ENCODE data around the gene NAB1. TPM values are rescaled to one million over a fixed set of nuclear protein-coding genes. Genes with fewer than 3 reads are reported as not detected.

The NAB1 gene
- total RNA-seq, 4 donors from 2014 or later, result 59.2 to 132 (median 78.2) TPM

DNA sequence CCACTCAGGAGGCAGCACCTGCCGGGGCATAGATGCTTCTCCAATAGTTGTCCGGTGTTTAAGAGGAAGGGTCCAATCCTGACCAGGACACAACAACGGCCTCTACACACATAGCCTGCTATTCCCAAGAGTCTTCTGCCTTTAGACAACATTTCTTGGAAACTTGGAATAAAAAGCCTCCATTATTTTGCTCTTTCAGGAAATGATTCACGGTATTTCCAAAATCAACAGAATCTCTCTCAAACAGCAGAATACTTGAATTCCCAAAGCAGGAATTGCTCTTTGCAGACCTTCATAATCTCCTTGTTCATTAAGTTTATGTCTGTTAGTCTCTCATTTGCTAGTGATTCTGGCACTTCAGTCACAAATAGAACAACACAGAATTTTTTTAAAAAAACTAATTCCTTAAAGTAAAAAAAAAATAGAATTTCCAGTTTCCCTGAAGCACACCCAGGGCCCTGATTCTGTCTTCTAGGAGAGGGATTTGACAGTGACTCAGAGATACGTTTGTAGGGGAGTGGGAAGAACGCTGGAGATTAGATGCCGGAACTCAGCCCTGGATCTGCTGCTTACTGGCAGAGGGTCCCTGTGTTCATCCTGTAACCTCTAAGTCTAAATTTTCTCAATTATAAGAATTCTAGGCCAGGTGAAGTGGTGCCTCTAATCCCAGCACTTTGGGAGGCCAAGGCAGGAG lies 74.7 kb downstream of the NAB1 start:
- Histone ChIP-seq H3K9me3 (no peaks in the 10 kb centered on the region), H3K4me3 (no peak overlapping the region), H3K27me3 (no peaks in the 10 kb centered on the region), H3K27ac (no peak overlapping the region), H3K4me1 (no peaks in the 10 kb centered on the region), H3K36me3 (no peaks in the 10 kb centered on the region)
- TF ChIP-seq POLR2A (IDR thresholded peaks at IDR 0.05), result no peak
- TF ChIP-seq, protein P1, sequence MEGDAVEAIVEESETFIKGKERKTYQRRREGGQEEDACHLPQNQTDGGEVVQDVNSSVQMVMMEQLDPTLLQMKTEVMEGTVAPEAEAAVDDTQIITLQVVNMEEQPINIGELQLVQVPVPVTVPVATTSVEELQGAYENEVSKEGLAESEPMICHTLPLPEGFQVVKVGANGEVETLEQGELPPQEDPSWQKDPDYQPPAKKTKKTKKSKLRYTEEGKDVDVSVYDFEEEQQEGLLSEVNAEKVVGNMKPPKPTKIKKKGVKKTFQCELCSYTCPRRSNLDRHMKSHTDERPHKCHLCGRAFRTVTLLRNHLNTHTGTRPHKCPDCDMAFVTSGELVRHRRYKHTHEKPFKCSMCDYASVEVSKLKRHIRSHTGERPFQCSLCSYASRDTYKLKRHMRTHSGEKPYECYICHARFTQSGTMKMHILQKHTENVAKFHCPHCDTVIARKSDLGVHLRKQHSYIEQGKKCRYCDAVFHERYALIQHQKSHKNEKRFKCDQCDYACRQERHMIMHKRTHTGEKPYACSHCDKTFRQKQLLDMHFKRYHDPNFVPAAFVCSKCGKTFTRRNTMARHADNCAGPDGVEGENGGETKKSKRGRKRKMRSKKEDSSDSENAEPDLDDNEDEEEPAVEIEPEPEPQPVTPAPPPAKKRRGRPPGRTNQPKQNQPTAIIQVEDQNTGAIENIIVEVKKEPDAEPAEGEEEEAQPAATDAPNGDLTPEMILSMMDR (IDR thresholded peaks at IDR 0.05), result no peak
- intact Hi-C loops (cut with DNase I; ENCODE audit: low total_unique reads), result no loop called here
- no peak for DNase-seq

DNA sequence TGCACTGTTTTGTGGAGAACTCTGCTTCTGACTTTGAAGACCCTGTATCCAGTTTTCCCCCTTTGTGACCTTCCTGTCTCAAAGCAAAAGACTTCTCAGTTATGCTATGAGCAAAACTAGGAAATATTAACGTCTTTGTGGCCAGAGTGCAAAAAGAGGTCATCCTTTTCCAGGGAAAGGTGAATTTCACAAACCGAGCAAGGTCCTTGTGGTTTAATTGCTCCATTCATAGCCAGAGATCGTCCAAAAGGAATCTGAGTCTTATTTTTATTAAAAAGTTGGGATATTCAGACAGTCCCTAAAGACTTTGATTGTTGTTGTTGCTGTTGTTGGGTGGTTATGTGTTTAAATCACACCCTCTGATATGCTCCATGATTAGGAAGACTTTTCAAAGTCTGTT lies 77.4 kb downstream of the NAB1 start:
- no peak overlapping the region for H3K4me3 ChIP-seq
- no peak for DNase-seq
- no peaks in the 10 kb centered on the region for H3K27me3 ChIP-seq
- H3K4me1 ChIP-seq, result no peaks in the 10 kb centered on the region
- intact Hi-C loops (cut with DNase I; ENCODE audit: low total_unique reads), result no loop called here
- H3K36me3 ChIP-seq, result no peaks in the 10 kb centered on the region
- H3K27ac ChIP-seq, result no peak overlapping the region
- H3K9me3 ChIP-seq, result no peaks in the 10 kb centered on the region
- no peak for TF ChIP-seq POLR2A (IDR thresholded peaks at IDR 0.05)
- TF ChIP-seq, protein P1 (IDR thresholded peaks at IDR 0.05), result no peak

DNA sequence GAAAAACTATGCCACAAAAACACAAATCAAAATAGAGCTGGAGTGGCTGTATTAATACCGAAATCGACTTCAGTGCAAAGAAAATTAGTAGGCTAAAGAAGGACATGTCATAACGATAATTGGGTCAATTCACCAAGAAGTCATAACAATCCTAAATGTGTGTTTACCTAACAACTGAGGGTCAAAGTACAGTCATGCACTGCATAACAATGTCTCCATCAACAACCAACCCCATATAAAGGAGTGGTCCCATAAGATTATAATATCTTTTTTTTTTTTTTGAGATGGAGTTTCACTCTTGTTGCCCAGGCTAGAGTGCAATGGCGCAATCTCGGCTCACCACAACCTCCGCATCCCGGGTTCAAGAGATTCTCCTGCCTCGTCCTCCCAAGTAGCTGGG lies 87.5 kb downstream of the NAB1 start:
- TF ChIP-seq, protein P1 (IDR thresholded peaks at IDR 0.05), result no peak
- TF ChIP-seq POLR2A (IDR thresholded peaks at IDR 0.05), result no peak
- DNase-seq, result no peak
- Histone ChIP-seq H3K4me3 (no peak overlapping the region), H3K9me3 (no peaks in the 10 kb centered on the region), H3K27ac (no peak overlapping the region), H3K27me3 (no peaks in the 10 kb centered on the region), H3K4me1 (no peaks in the 10 kb centered on the region), H3K36me3 (no peaks in the 10 kb centered on the region)
- intact Hi-C loops (cut with DNase I; ENCODE audit: low total_unique reads), result no loop called here

DNA sequence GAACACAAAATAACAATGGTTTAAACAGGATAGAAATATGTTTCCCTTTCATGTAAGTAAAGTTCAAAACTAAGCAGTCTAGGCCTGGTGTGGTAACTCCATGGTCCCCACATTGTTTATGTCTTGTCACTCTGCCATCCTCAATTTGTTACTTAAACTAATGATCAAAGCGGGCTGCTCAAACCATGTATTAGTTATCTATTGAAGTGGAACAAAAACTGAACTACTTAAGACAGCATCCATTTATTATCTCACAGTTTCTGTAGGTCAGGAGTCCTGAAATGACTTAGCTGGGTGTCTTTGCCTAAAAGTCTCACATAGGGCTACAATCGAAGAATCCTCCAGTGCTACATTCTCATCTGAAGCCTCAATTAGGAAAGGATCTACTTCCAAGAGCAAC lies 91.6 kb downstream of the NAB1 start:
- no peaks in the 10 kb centered on the region for H3K27me3 ChIP-seq
- no peaks in the 10 kb centered on the region for H3K9me3 ChIP-seq
- no peaks in the 10 kb centered on the region for H3K4me1 ChIP-seq
- intact Hi-C loops (cut with DNase I; ENCODE audit: low total_unique reads), result no loop called here
- H3K27ac ChIP-seq, result no peak overlapping the region
- no peak for TF ChIP-seq POLR2A (IDR thresholded peaks at IDR 0.05)
- H3K36me3 ChIP-seq, result no peaks in the 10 kb centered on the region
- H3K4me3 ChIP-seq, result no peak overlapping the region
- no peak for DNase-seq

Other genes with a start within 250 kb of the NAB1 start
- 10 to 100 TPM in 3 of 4 donors, 1 to 10 TPM in 1; 3.6 to 30.3 (median 28.4) TPM for gene MFSD6, start 240.7 kb upstream of the NAB1 start, total RNA-seq
- 10 to 100 TPM in 1 of 4 donors, 1 to 10 TPM in 3; 2.0 to 16.5 (median 5.7) TPM for gene NEMP2, start 114.4 kb upstream of the NAB1 start, total RNA-seq
- 100 to 1,000 TPM in 3 of 4 donors, 10 to 100 TPM in 1; 89.7 to 202 (median 156) TPM for gene GLS, start 231.7 kb downstream of the NAB1 start, total RNA-seq